ENCODE data around the gene CNTN1.

GRCh38 chr12:41045509-41045908 is 353.3 kb downstream of the CNTN1 start:
- TF ChIP-seq CBX3 (IDR thresholded peaks at IDR 0.05; ENCODE audit: borderline replicate concordance, low read depth) = no peak
- TF ChIP-seq CTCF (IDR thresholded peaks at IDR 0.05 in 2 of 3, conservative IDR thresholded peaks at IDR 0.05 in 1 of 3; ENCODE audit: control insufficient read depth in 2 of 3, extremely low read depth in 1 of 3, insufficient read depth in 1 of 3, low read depth in 3 of 3, low read length in 3 of 3) = no peak
- TF ChIP-seq BCLAF1 (IDR thresholded peaks at IDR 0.05) = no peak
- no peak for TF ChIP-seq EZH2 (IDR thresholded peaks at IDR 0.05; ENCODE audit: borderline replicate concordance, control insufficient read depth, low read depth, low read length)
- no peak for TF ChIP-seq HDAC2 (IDR thresholded peaks at IDR 0.05)
- no peak for TF ChIP-seq MLLT1 (IDR thresholded peaks at IDR 0.05)
- TF ChIP-seq RAD21 (IDR thresholded peaks at IDR 0.05; ENCODE audit: insufficient read depth, low read depth, low read length) = no peak
- TF ChIP-seq POLR2AphosphoS5 (IDR thresholded peaks at IDR 0.05; ENCODE audit: low read length) = no peak
- no peak for TF ChIP-seq BMI1 (IDR thresholded peaks at IDR 0.05; ENCODE audit: borderline replicate concordance)
- no peak for TF ChIP-seq ZBTB40 (IDR thresholded peaks at IDR 0.05; ENCODE audit: borderline replicate concordance)
- no peak for TF ChIP-seq ESRRA (IDR thresholded peaks at IDR 0.05; ENCODE audit: low read length)
- TF ChIP-seq PML (IDR thresholded peaks at IDR 0.05; ENCODE audit: low read length) = no peak
- TF ChIP-seq CEBPB (IDR thresholded peaks at IDR 0.05; ENCODE audit: borderline replicate concordance in 1 of 2, low read depth in 2 of 2, low read length in 2 of 2) = no peak
- TF ChIP-seq CHD1 (IDR thresholded peaks at IDR 0.05; ENCODE audit: low read depth, low read length) = no peak
